HL-60/S4 treated with phorbol 12-myristate 13-acetate at 8.2 ng/mL for 4 days and 3 days (cell line): ENCODE data around the gene ZBTB17.
"Not testable (repeated sequence)": the region's sequence is repeated elsewhere in the genome, so short reads cannot be mapped to it uniquely, and the experiment has no call there.

Experiments
- in situ Hi-C: fragments of 300-500 bp; cut with MboI; formaldehyde crosslinking; loops from 2 replicates; pipeline ENCODE4 v1.15.0; 2022; ENCODE audit warnings: low sequenced_read_pairs

The ZBTB17 gene

DNA sequence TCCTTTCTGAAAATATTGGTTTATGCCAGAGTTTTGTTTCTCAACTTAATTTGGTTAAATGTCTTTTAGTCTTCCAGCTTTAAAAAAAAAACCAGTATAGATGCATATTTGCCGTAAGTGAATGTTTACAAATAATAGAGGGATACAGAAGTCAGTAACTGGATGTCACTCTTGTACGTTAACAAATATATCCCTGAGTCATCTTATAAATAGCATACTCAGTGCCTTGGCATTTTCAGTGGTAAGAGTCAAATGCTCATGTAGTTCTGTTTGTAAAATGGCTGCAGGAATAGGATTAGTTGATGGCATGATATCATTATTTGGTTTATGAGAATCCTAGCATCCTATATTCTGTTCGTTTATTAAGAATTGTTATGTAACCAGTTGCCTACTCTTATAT is 73.0 kb downstream of the ZBTB17 start:
- in situ Hi-C loops = loop anchor here (25.0 kb wide), 1 partner anchor 91 kb away; the partner anchor contains the start of gene UQCRHL

GRCh38 chr1:15900662-15901279 is 75.1 kb downstream of the ZBTB17 start:
- in situ Hi-C loops = loop anchor here (25.0 kb wide), 1 partner anchor 88 kb away; the partner anchor contains the start of gene UQCRHL

- in situ Hi-C loops = no loop called here
These were observed 76.6 kb downstream of the ZBTB17 start for GRCh38 chr1:15899266-15899665.

GRCh38 chr1:15896841-15897610 is 78.9 kb downstream of the ZBTB17 start:
- in situ Hi-C loops = not testable (repeated sequence)

DNA sequence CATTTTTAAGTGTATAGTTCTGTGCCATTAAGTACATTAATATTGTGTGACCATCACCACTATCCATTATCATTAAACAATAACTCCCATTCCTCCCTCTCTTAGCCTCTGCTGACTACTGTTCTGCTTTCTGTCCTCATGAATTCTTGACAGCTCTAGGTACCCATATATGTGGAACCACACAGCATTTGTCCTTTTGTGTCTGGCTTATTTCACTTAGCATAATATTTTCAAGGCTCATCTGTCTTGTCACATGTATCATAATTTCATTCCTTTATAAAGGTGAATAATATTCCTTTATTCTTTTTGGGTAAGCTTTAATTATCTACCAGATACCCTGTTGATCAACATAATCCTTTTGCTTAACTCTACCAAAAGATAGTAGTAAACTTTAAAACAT is 80.7 kb downstream of the ZBTB17 start:
- in situ Hi-C loops = no loop called here

DNA sequence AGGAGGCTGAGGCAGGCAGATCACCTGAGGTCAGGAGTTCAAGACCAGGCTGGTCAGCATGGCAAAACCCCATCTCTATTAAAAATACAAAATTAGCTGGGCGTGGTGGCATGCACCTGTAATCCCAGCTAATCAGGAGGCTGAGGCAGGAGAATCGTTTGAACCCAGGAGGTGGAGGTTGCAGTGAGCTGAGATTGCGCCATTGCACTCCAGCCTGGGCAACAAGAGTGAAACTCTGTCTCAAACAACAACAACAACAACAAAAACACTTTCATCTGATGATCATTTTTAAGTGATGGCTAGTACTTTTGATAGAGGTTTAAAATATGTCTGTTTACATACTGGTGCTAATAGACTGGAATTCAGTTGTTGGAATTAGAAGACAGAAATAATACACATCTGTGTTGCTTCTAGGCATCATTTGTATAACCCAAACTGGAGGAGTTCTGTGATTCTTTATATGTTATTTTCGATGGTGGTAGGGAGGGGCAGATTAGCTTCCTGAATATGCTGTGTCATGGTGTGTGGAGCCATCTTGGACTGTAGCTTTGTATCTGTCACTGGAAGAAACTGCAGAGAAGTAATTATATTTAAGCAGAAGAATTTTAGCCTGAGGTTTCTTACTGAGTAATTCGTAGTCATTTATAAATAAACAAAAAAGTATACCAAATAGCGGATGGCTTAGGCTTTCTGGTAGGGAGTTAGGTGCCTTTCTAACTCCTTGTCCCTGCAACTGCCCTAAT is 82.9 kb downstream of the ZBTB17 start:
- in situ Hi-C loops = not testable (repeated sequence)
